ENCODE measurements around the gene DMAP1. TPM values are rescaled to one million over a fixed set of nuclear protein-coding genes. Genes with fewer than 3 reads are reported as not detected.

DMAP1 gene
- total RNA-seq, 2 experiments from 2014 or later, result 53.4 to 56.9 TPM

GRCh38 chr1:44256762-44257554 lies 43.7 kb downstream of the DMAP1 start:
- ChIA-PET POLR2A (no interaction called here), CTCF (no interaction called here)
- no peaks in the 10 kb centered on the region for H3K9me3 ChIP-seq (ENCODE audit: control insufficient read depth in 1 of 2, insufficient read depth in 1 of 2, low read length in 2 of 2)

GRCh38 chr1:44259090-44259489 lies 45.8 kb downstream of the DMAP1 start:
- H3K36me3 ChIP-seq (ENCODE audit: insufficient read depth, low read length), result peaks cover 9% of the 10 kb centered on the region
- peaks cover 6% of the 10 kb centered on the region for H3K4me1 Mint-ChIP-seq (ENCODE audit: low read depth)
- H3K9me3 ChIP-seq (ENCODE audit: control insufficient read depth in 1 of 2, insufficient read depth in 1 of 2, low read length in 2 of 2), result no peaks in the 10 kb centered on the region
- intact Hi-C loops (cut with DNase I, micrococcal nuclease), result no loop called here
- H3K4me1 ChIP-seq (ENCODE audit: insufficient read depth, low read length), result no peaks in the 10 kb centered on the region
- H3K27ac Mint-ChIP-seq, result no peak overlapping the region
- no peak for DNase-seq
- TF ChIP-seq CTCF (IDR thresholded peaks at IDR 0.05), result no peak
- ATAC-seq (ENCODE audit: poor library complexity), result no peak
- peaks cover 6% of the 10 kb centered on the region for H3K36me3 Mint-ChIP-seq (ENCODE audit: low read depth)
- H3K4me3 ChIP-seq (ENCODE audit: low read length), result no peak overlapping the region
- no peak overlapping the region for H3K27ac ChIP-seq (ENCODE audit: low read depth in 1 of 2, low read length in 2 of 2)
- H3K27me3 Mint-ChIP-seq, result no peaks in the 10 kb centered on the region
- H3K4me3 Mint-ChIP-seq, result no peak overlapping the region
- ChIA-PET POLR2A (no interaction called here), CTCF (no interaction called here)
- no peaks in the 10 kb centered on the region for H3K27me3 ChIP-seq (ENCODE audit: control insufficient read depth in 1 of 2, insufficient read depth in 2 of 2, low read length in 2 of 2)
- no peaks in the 10 kb centered on the region for H3K9me3 Mint-ChIP-seq

More at GRCh38 chr1:44256762-44257554, 43.7 kb downstream of the DMAP1 start:
- H3K36me3 Mint-ChIP-seq (ENCODE audit: low read depth), result no peaks in the 10 kb centered on the region
- ATAC-seq (ENCODE audit: poor library complexity), result no peak
- H3K27ac Mint-ChIP-seq, result no peak overlapping the region
- H3K4me1 Mint-ChIP-seq (ENCODE audit: low read depth), result no peaks in the 10 kb centered on the region
- no peaks in the 10 kb centered on the region for H3K27me3 Mint-ChIP-seq
- H3K4me3 Mint-ChIP-seq, result no peak overlapping the region
- intact Hi-C loops (cut with DNase I, micrococcal nuclease), result no loop called here
- no peaks in the 10 kb centered on the region for H3K4me1 ChIP-seq (ENCODE audit: insufficient read depth, low read length)
- no peak for TF ChIP-seq CTCF (IDR thresholded peaks at IDR 0.05)
- H3K4me3 ChIP-seq (ENCODE audit: low read length), result no peak overlapping the region
- no peaks in the 10 kb centered on the region for H3K9me3 Mint-ChIP-seq
- no peaks in the 10 kb centered on the region for H3K27me3 ChIP-seq (ENCODE audit: control insufficient read depth in 1 of 2, insufficient read depth in 2 of 2, low read length in 2 of 2)
- DNase-seq, result no peak
- peaks cover 9% of the 10 kb centered on the region for H3K36me3 ChIP-seq (ENCODE audit: insufficient read depth, low read length)
- no peak overlapping the region for H3K27ac ChIP-seq (ENCODE audit: low read depth in 1 of 2, low read length in 2 of 2)

DNA sequence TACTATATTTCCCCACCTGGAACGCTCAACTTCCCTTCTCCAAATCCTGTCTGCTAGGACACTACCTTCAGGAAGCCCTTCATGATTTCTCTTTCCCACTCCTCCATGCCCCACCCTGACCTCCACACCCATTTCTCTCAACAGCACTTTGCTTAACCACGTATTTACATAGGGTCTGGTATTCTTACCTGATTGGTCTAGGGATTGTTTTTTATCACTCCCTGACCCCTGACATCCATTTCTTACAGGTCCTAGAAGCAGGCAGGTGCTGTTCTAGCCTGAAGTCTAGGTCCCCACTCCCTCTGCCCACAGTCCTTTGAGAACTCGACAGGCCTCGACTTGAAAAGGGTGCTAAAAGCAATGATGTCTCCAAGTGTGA lies 47.5 kb downstream of the DMAP1 start:
- POLR2A ChIA-PET, result no interaction called here
- Mint-ChIP-seq H3K36me3 (ENCODE audit: low read depth) (peaks cover 6% of the 10 kb centered on the region), H3K4me1 (ENCODE audit: low read depth) (peaks cover 21% of the 10 kb centered on the region), H3K4me3 (no peak overlapping the region), H3K9me3 (no peaks in the 10 kb centered on the region), H3K27ac (no peak overlapping the region), H3K27me3 (no peaks in the 10 kb centered on the region)
- Histone ChIP-seq H3K4me3 (ENCODE audit: low read length) (no peak overlapping the region), H3K9me3 (ENCODE audit: control insufficient read depth in 1 of 2, insufficient read depth in 1 of 2, low read length in 2 of 2) (no peaks in the 10 kb centered on the region), H3K27me3 (ENCODE audit: control insufficient read depth in 1 of 2, insufficient read depth in 2 of 2, low read length in 2 of 2) (no peaks in the 10 kb centered on the region), H3K4me1 (ENCODE audit: insufficient read depth, low read length) (peaks cover 8% of the 10 kb centered on the region), H3K36me3 (ENCODE audit: insufficient read depth, low read length) (peaks cover 9% of the 10 kb centered on the region), H3K27ac (ENCODE audit: low read depth in 1 of 2, low read length in 2 of 2) (no peak overlapping the region)
- intact Hi-C loops (cut with DNase I, micrococcal nuclease), result no loop called here
- CTCF ChIA-PET, result no interaction called here
- ATAC-seq (ENCODE audit: poor library complexity) (no peak), DNase-seq (no peak)
- no peak for TF ChIP-seq CTCF (IDR thresholded peaks at IDR 0.05)

Measured in CD4-positive, alpha-beta T cell (primary cell).